ACC112 (cell line): ENCODE measurements around the gene RGS19.

Experiments used
- H2AFZ ChIP-seq: fragments of 200-600 bp; sonication (generic); one replicate; pipeline ENCODE4 v1.6.0; 2017; ENCODE audit warnings: antibody characterized with exemption, low read length; ENCODE audit not compliant: unreplicated experiment
- H3K27ac ChIP-seq: fragments of 200-600 bp; sonication (generic); 2 replicates; pipeline ENCODE4 v1.5.1; 2014; ENCODE audit warnings: low read depth, mild to moderate bottlenecking, antibody characterized with exemption, low read length, moderate library complexity
- H3K27me3 ChIP-seq: fragments of 200-600 bp; sonication (generic); 2 replicates; pipeline ENCODE4 v1.6.1; 2014; ENCODE audit warnings: mild to moderate bottlenecking, antibody characterized with exemption, low read length, moderate library complexity, mixed read lengths; ENCODE audit not compliant: insufficient read depth
- H3K36me3 ChIP-seq: fragments of 200-600 bp; sonication (generic); 2 replicates; pipeline ENCODE4 v1.6.1; 2016; ENCODE audit warnings: mild to moderate bottlenecking, antibody characterized with exemption, low read length, moderate library complexity, mixed read lengths; ENCODE audit not compliant: insufficient read depth
- H3K4me1 ChIP-seq: fragments of 200-600 bp; sonication (generic); one replicate; pipeline ENCODE4 v1.6.1; 2016; ENCODE audit warnings: low read length, mixed read lengths; ENCODE audit not compliant: insufficient read depth, unreplicated experiment, control insufficient read depth
- H3K4me3 ChIP-seq: fragments of 200-600 bp; sonication (generic); 2 replicates; pipeline ENCODE4 v1.5.1; 2014; ENCODE audit warnings: mild to moderate bottlenecking, low read depth, low read length
- H3K79me2 ChIP-seq: fragments of 200-600 bp; sonication (generic); one replicate; pipeline ENCODE4 v1.6.0; 2016; ENCODE audit warnings: low read length; ENCODE audit not compliant: control insufficient read depth, unreplicated experiment, insufficient read depth

Gene RGS19

GRCh38 chr20:64106981-64107735 lies 27.8 kb upstream of the RGS19 start, which contains the start of gene NPBWR2:
Gene NPBWR2, minus strand, starts transcription at chr20:64107565. Its CDS starts 734 bp downstream, at chr20:64106831.
- H3K79me2 ChIP-seq = no peaks in the 10 kb centered on the region
- H3K4me1 ChIP-seq = no peaks in the 10 kb centered on the region
- H3K4me3 ChIP-seq = no peak within 1 kb of the TSS
- H2AFZ ChIP-seq = no peak within 1 kb of the TSS
- H3K27me3 ChIP-seq = peaks cover 20% of the 10 kb centered on the region
- no peaks in the 10 kb centered on the region for H3K36me3 ChIP-seq
- H3K27ac ChIP-seq = no peak within 1 kb of the TSS

- no peaks in the 10 kb centered on the region for H3K4me1 ChIP-seq
- H3K4me3 ChIP-seq = no peak overlapping the region
- H3K36me3 ChIP-seq = no peaks in the 10 kb centered on the region
- no peaks in the 10 kb centered on the region for H3K79me2 ChIP-seq
- no peak overlapping the region for H2AFZ ChIP-seq
- H3K27me3 ChIP-seq = peaks cover 27% of the 10 kb centered on the region
- no peak overlapping the region for H3K27ac ChIP-seq
Measured at GRCh38 chr20:64106435-64106961, 27.2 kb upstream of the RGS19 start.

- no peak overlapping the region for H3K27ac ChIP-seq
- H3K79me2 ChIP-seq = no peaks in the 10 kb centered on the region
- no peaks in the 10 kb centered on the region for H3K36me3 ChIP-seq
- H2AFZ ChIP-seq = no peak overlapping the region
- no peaks in the 10 kb centered on the region for H3K4me1 ChIP-seq
- no peak overlapping the region for H3K4me3 ChIP-seq
- peaks cover 33% of the 10 kb centered on the region for H3K27me3 ChIP-seq
Measured at GRCh38 chr20:64105846-64106434, 26.6 kb upstream of the RGS19 start.

- Histone ChIP-seq H3K27me3 (peaks cover 39% of the 10 kb centered on the region), H3K79me2 (no peaks in the 10 kb centered on the region), H3K27ac (no peak overlapping the region), H3K36me3 (no peaks in the 10 kb centered on the region), H3K4me3 (no peak overlapping the region), H2AFZ (no peak overlapping the region), H3K4me1 (no peaks in the 10 kb centered on the region)
Measured at GRCh38 chr20:64104667-64105451, 25.5 kb upstream of the RGS19 start.

GRCh38 chr20:64103871-64104666 lies 24.8 kb upstream of the RGS19 start:
- Histone ChIP-seq H3K27me3 (peaks cover 39% of the 10 kb centered on the region), H3K4me1 (no peaks in the 10 kb centered on the region)

GRCh38 chr20:64102647-64103354 lies 23.5 kb upstream of the RGS19 start:
- Histone ChIP-seq H3K4me3 (no peak overlapping the region), H3K27me3 (peaks cover 39% of the 10 kb centered on the region), H3K79me2 (no peaks in the 10 kb centered on the region), H3K36me3 (no peaks in the 10 kb centered on the region), H3K27ac (no peak overlapping the region), H2AFZ (no peak overlapping the region), H3K4me1 (no peaks in the 10 kb centered on the region)

More at GRCh38 chr20:64103871-64104666, 24.8 kb upstream of the RGS19 start:
- Histone ChIP-seq H2AFZ (no peak overlapping the region), H3K79me2 (no peaks in the 10 kb centered on the region), H3K4me3 (no peak overlapping the region), H3K27ac (no peak overlapping the region), H3K36me3 (no peaks in the 10 kb centered on the region)

GRCh38 chr20:64101731-64102621 lies 22.7 kb upstream of the RGS19 start:
- H2AFZ ChIP-seq = no peak overlapping the region
- H3K36me3 ChIP-seq = no peaks in the 10 kb centered on the region
- no peaks in the 10 kb centered on the region for H3K79me2 ChIP-seq
- H3K4me1 ChIP-seq = no peaks in the 10 kb centered on the region
- no peak overlapping the region for H3K27ac ChIP-seq
- H3K4me3 ChIP-seq = no peak overlapping the region
- H3K27me3 ChIP-seq = peaks cover 39% of the 10 kb centered on the region

- no peaks in the 10 kb centered on the region for H3K79me2 ChIP-seq
- H3K4me3 ChIP-seq = no peak overlapping the region
- no peak overlapping the region for H3K27ac ChIP-seq
- no peaks in the 10 kb centered on the region for H3K4me1 ChIP-seq
- peaks cover 39% of the 10 kb centered on the region for H3K27me3 ChIP-seq
- no peaks in the 10 kb centered on the region for H3K36me3 ChIP-seq
- H2AFZ ChIP-seq = no peak overlapping the region
Measured at GRCh38 chr20:64100946-64101688, 21.8 kb upstream of the RGS19 start.

- Histone ChIP-seq H3K36me3 (no peaks in the 10 kb centered on the region), H3K79me2 (no peaks in the 10 kb centered on the region), H3K27me3 (peaks cover 39% of the 10 kb centered on the region), H2AFZ (no peak overlapping the region), H3K4me1 (no peaks in the 10 kb centered on the region), H3K4me3 (no peak overlapping the region), H3K27ac (no peak overlapping the region)
Measured at GRCh38 chr20:64100566-64100888, 21.2 kb upstream of the RGS19 start.
